Fibroblast of lung (primary cell): ENCODE data around the gene HSPA8. TPM values are rescaled to one million over a fixed set of nuclear protein-coding genes. Genes with fewer than 3 reads are reported as not detected.
A peak's percentile ranks its signal among the peaks of the same experiment; 100 is the strongest.

ENCODE experiments used
- DNase-seq, 2 donors: peaks; one replicate each; pipeline versions ENCODE4 v3.0.0 to v3.0.0-alpha.2; 2010; ENCODE audit warnings: low read depth in 2 of 2
- H2AFZ ChIP-seq: 2 replicates; pipeline ENCODE4 v1.5.1; 2012; ENCODE audit warnings: low read length, control low read depth, inconsistent platforms
- H3K27ac ChIP-seq: 2 replicates; pipeline ENCODE4 v1.5.1; 2011; ENCODE audit warnings: low read length, control low read depth; ENCODE audit not compliant: insufficient read depth
- H3K27me3 ChIP-seq: 2 replicates; pipeline ENCODE4 v1.5.1; 2011; ENCODE audit warnings: mild to moderate bottlenecking, low read length; ENCODE audit not compliant: control insufficient read depth, insufficient read depth
- H3K36me3 ChIP-seq: 2 replicates; pipeline ENCODE4 v1.5.1; 2011; ENCODE audit warnings: low read length; ENCODE audit not compliant: control insufficient read depth, insufficient read depth
- H3K4me1 ChIP-seq: 2 replicates; pipeline ENCODE4 v1.5.1; 2011; ENCODE audit warnings: low read length; ENCODE audit not compliant: control insufficient read depth, insufficient read depth; ENCODE audit errors: extremely low read depth
- H3K4me2 ChIP-seq: 2 replicates; pipeline ENCODE4 v1.5.1; 2011; ENCODE audit warnings: low read length, control low read depth; ENCODE audit not compliant: insufficient read depth; ENCODE audit errors: extremely low read depth
- H3K4me3 ChIP-seq, 4 experiments: fragments of 200-600 bp in 1 of 4; sonication (generic) in 1 of 4; replicated peaks in 1 of 4; 2 replicates each; pipeline ENCODE4 v1.5.1; 2011 to 2016; ENCODE audit warnings: low read length in 4 of 4, low read depth in 3 of 4, mild to moderate bottlenecking in 3 of 4, control low read depth in 2 of 4, inconsistent platforms in 1 of 4, mixed read lengths in 1 of 4; ENCODE audit not compliant: insufficient read depth in 1 of 4; ENCODE audit errors: control extremely low read depth in 1 of 4
- H3K79me2 ChIP-seq: 2 replicates; pipeline ENCODE4 v1.5.1; 2012; ENCODE audit warnings: mild to moderate bottlenecking, low read length, inconsistent platforms; ENCODE audit not compliant: control insufficient read depth, insufficient read depth
- H3K9ac ChIP-seq: 2 replicates; pipeline ENCODE4 v1.5.1; 2011; ENCODE audit warnings: mild to moderate bottlenecking, low read length, control low read depth; ENCODE audit not compliant: insufficient read depth
- H3K9me3 ChIP-seq: 2 replicates; pipeline ENCODE4 v1.5.1; 2012; ENCODE audit warnings: low read depth, low read length; ENCODE audit not compliant: control insufficient read depth, insufficient read depth
- H4K20me1 ChIP-seq: 2 replicates; pipeline ENCODE4 v1.5.1; 2011; ENCODE audit warnings: low read length; ENCODE audit not compliant: control insufficient read depth, insufficient read depth; ENCODE audit errors: extremely low read depth
- EZH2 ChIP-seq: IDR thresholded peaks from 2 replicates; pipeline ENCODE4 v1.5.1; 2012; ENCODE audit warnings: low read length, control low read depth, mild to moderate bottlenecking; ENCODE audit errors: missing control alignments
- polyA plus RNA-seq, 2 donors: library from polyadenylated mRNA; depleted of rRNA in 1 of 2; stranded (reverse) in 1 of 2; unstranded in 1 of 2; fragments of >200 nt; gene quantifications; 2 replicates each; pipeline ENCODE4 v1.2.1, GENCODE V29; 2011 to 2012; ENCODE audit warnings: missing spikeins in 1 of 2
- total RNA-seq: library from RNA; depleted of rRNA; stranded (reverse); fragments of >200 nt; gene quantifications from 2 replicates; pipeline ENCODE4 v1.2.1, GENCODE V29; 2014
- TF ChIP-seq, protein P1 (sequence below), 2 donors: IDR thresholded peaks in 1 of 2; conservative IDR thresholded peaks in 1 of 2; 1 replicate in 1 of 2; 2 replicates in 1 of 2; pipeline ENCODE4 v1.5.1; 2011 to 2012; ENCODE audit warnings: low read length in 2 of 2, control low read depth in 1 of 2, inconsistent platforms in 1 of 2, low read depth in 1 of 2, mild to moderate bottlenecking in 1 of 2

The HSPA8 gene
- total and polyA plus RNA-seq, 2 donors (not counting 1 experiment from before 2014, with no cell fraction given) = 2,158 to 2,431 TPM

DNA sequence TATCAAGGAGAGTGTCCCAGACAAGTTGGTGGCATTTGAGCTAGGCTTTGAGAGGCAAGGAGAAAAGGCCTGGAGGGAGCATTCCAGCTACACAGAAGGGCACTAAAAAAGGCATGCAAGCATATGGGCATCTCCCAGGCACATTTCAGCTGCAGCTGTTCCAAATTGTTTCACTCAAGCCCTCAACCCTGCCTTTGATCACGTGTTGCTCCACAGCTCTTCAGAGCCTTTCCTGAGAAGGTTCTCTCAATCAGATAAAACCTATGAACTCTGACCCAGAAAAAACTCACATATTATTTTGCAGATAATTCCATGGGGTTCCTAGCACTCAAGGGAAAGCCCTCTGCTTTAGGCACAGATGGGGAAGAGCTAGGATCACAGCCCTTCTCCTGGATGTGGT lies 24.4 kb upstream of the HSPA8 start:
- Histone ChIP-seq H3K9ac (no peak overlapping the region), H3K27ac (no peak overlapping the region), H3K27me3 (no peaks in the 10 kb centered on the region), H4K20me1 (no peaks in the 10 kb centered on the region), H3K79me2 (no peaks in the 10 kb centered on the region), H3K4me2 (no peak overlapping the region), H3K36me3 (peaks cover 4% of the 10 kb centered on the region), H3K4me3 (no peak overlapping the region), H3K9me3 (no peaks in the 10 kb centered on the region), H2AFZ (no peak overlapping the region), H3K4me1 (peaks cover 6% of the 10 kb centered on the region)
- TF ChIP-seq, protein P1, sequence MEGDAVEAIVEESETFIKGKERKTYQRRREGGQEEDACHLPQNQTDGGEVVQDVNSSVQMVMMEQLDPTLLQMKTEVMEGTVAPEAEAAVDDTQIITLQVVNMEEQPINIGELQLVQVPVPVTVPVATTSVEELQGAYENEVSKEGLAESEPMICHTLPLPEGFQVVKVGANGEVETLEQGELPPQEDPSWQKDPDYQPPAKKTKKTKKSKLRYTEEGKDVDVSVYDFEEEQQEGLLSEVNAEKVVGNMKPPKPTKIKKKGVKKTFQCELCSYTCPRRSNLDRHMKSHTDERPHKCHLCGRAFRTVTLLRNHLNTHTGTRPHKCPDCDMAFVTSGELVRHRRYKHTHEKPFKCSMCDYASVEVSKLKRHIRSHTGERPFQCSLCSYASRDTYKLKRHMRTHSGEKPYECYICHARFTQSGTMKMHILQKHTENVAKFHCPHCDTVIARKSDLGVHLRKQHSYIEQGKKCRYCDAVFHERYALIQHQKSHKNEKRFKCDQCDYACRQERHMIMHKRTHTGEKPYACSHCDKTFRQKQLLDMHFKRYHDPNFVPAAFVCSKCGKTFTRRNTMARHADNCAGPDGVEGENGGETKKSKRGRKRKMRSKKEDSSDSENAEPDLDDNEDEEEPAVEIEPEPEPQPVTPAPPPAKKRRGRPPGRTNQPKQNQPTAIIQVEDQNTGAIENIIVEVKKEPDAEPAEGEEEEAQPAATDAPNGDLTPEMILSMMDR (conservative IDR thresholded peaks at IDR 0.05 in 1 of 2, IDR thresholded peaks at IDR 0.05 in 1 of 2; ENCODE audit: low read depth in 1 of 2, low read length in 2 of 2) = no peak
- no peak for TF ChIP-seq EZH2
- no peak for DNase-seq

- Histone ChIP-seq H3K9me3 (no peaks in the 10 kb centered on the region), H4K20me1 (no peaks in the 10 kb centered on the region), H3K4me3 (no peak overlapping the region), H3K27ac (no peak overlapping the region), H3K4me2 (no peak overlapping the region), H3K4me1 (peaks cover 6% of the 10 kb centered on the region), H3K79me2 (no peaks in the 10 kb centered on the region), H3K36me3 (peaks cover 4% of the 10 kb centered on the region), H3K9ac (no peak overlapping the region), H2AFZ (no peak overlapping the region), H3K27me3 (no peaks in the 10 kb centered on the region)
- no peak for DNase-seq
- TF ChIP-seq EZH2 = no peak
- TF ChIP-seq, protein P1 (conservative IDR thresholded peaks at IDR 0.05 in 1 of 2, IDR thresholded peaks at IDR 0.05 in 1 of 2; ENCODE audit: low read depth in 1 of 2, low read length in 2 of 2) = no peak
These were observed 23.6 kb upstream of the HSPA8 start for GRCh38 chr11:123085497-123085896.

- H4K20me1 ChIP-seq = no peaks in the 10 kb centered on the region
- H3K4me3 ChIP-seq = no peak overlapping the region
- no peaks in the 10 kb centered on the region for H3K79me2 ChIP-seq
- no peak overlapping the region for H3K4me2 ChIP-seq
- peaks cover 6% of the 10 kb centered on the region for H3K4me1 ChIP-seq
- no peak overlapping the region for H2AFZ ChIP-seq
- H3K27me3 ChIP-seq = no peaks in the 10 kb centered on the region
- no peak for DNase-seq
- TF ChIP-seq EZH2 = no peak
- TF ChIP-seq, protein P1 (conservative IDR thresholded peaks at IDR 0.05 in 1 of 2, IDR thresholded peaks at IDR 0.05 in 1 of 2; ENCODE audit: low read depth in 1 of 2, low read length in 2 of 2) = no peak
- no peaks in the 10 kb centered on the region for H3K9me3 ChIP-seq
- peaks cover 6% of the 10 kb centered on the region for H3K36me3 ChIP-seq
- H3K27ac ChIP-seq = peak overlapping the region; percentile 78
- H3K9ac ChIP-seq = no peak overlapping the region
These were observed 22.5 kb upstream of the HSPA8 start for GRCh38 chr11:123084454-123084853.
